NCI-H1694 treated with DMSO at 0.1 percent for 48 hours (cell line): ENCODE measurements around the gene CWH43.
"Not testable (repeated sequence)": the region's sequence is repeated elsewhere in the genome, so short reads cannot be mapped to it uniquely, and the experiment has no call there.

Source experiments
- DNase-seq: peaks from one replicate; lab custom pipeline; 2025; lab: John Stamatoyannopoulos, UW

Gene CWH43

DNA sequence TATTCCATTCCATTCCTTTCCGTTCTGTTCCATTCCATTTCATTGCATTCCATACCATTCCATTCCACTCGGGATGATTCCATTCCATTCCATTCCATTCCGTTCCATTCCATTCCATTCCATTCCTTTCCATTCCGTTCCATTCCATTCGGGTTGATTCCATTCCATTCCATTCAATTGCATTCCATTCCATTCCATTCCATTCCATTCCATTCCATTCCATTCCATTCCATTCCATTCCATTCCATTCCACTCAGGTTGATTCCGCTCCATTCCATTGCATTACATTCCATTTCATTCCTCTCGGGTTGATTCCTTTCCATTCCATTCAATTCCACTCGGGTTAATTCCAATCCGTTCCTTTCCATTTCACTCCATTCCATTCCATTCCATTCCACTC lies 111.0 kb downstream of the CWH43 start:
- not testable (repeated sequence) for DNase-seq

DNA sequence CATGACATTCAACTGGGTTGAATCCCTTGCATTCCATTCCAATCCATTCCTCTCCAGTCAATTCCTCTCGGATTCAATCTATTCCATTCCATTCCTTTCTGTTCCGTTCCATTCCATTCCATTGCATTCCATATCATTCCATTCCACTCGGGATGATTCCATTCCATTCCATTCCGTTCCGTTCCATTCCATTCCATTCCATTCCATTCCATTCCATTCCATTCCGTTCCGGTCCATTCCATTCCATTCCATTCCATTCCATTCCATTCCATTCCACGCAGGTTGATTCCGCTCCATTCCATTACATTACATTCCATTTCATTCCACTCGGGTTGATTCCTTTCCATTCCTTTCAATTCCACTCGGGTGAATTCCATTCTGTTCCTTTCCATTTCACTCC lies 111.4 kb downstream of the CWH43 start:
- not testable (repeated sequence) for DNase-seq

DNA sequence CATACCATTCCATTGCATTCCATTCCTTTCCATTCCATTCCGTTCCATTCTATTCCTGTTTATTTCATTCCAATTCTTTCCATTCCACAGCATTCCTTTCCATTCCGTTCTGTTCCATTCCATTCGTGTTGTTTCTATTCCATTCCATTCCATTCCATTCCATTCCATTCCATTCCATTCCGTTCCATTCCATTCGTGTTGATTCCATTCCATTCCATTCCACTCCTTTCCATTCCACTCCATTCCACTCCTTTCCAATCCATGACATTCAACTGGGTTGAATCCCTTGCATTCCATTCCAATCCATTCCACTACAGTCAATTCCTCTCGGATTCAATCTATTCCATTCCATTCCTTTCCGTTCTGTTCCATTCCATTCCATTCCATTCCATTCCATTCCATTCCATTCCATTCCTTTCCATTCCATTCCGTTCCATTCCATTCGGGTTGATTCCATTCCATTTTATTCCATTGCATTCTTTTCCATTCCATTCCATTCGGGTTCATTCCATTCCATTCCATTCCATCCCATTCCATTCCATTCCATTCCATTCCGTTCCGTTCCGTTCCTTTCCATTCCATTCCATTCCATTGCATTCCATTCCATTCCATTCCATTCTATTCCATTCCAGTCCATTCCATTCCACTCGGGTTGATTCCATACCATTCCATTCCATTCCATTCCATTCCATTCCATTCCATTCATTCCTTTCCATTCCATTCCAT lies 112.1 kb downstream of the CWH43 start:
- not testable (repeated sequence) for DNase-seq

DNA sequence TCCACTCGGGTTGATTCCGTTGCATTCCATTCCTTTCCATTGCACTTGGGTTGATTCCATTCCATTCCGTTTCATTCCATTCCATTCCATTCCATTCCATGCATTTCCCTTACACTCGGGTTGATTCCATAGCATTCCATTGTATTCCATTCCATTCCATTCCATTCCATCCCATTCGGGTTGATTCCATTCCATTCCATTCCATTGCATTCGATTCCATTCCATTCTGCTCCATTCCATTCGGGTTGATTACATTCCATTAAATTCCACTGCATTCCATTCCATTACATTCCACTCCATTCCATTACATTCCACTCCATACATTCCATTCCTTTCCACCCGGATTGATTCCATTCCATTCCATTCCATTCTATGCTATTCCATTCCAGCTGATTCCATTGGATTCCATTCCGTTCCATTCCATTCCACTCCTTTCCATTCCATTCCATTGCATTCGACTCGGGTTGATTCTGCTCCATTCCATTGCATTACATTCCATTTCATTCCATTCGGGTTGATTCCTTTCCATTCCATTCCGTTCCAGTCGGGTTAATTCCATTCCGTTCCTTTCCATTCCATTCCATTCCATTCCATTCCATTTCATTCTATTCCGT lies 113.9 kb downstream of the CWH43 start:
- not testable (repeated sequence) for DNase-seq

DNA sequence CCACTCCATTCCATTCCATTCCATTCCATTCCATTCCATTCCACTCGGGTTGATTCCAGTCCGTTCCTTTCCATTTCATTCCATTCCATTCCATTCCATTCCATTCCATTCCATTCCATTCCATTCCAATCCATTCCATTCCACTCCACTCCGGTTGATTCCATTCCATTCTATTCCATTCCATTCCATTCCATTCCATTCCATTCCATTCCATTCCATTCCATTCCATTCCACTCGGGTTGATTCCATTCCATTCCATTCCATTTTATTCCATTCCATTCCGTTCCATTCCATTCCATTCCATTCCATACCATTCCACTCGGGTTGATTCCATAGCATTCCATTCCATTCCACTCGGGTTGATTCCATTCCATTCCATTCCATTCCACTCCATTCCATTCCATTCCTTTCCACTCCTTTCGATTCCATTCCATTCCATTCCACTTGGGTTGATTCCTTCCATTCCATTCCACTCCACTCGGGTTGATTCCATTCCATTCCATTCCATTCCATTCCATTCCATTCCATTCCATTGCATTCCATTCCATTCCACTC lies 116.3 kb downstream of the CWH43 start:
- DNase-seq = not testable (repeated sequence)

DNA sequence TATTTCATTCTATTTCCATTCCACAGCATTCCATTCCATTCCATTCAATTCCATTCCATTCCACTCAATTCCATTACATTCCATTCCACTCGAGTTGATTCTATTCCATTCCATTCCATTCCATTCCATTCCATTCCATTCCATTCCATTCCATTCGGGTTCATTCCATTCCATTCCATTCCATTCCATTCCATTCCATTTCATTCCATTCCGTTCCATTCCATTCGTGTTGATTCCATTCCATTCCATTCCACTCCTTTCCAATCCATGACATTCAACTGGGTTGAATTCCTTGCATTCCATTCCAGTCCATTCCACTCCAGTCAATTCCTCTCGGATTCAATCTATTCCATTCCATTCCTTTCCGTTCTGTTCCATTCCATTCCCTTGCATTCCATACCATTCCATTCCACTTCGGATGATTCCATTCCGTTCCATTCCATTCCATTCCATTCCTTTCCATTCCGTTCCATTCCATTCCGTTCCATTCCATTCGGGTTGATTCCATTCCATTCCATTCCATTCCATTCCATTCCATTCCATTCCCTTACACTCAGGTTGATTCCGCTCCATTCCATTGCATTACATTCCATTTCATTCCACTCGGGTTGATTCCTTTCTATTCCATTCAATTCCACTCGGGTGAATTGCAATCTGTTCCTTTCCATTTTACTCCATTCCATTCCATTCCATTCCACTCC lies 117.5 kb downstream of the CWH43 start:
- not testable (repeated sequence) for DNase-seq

DNA sequence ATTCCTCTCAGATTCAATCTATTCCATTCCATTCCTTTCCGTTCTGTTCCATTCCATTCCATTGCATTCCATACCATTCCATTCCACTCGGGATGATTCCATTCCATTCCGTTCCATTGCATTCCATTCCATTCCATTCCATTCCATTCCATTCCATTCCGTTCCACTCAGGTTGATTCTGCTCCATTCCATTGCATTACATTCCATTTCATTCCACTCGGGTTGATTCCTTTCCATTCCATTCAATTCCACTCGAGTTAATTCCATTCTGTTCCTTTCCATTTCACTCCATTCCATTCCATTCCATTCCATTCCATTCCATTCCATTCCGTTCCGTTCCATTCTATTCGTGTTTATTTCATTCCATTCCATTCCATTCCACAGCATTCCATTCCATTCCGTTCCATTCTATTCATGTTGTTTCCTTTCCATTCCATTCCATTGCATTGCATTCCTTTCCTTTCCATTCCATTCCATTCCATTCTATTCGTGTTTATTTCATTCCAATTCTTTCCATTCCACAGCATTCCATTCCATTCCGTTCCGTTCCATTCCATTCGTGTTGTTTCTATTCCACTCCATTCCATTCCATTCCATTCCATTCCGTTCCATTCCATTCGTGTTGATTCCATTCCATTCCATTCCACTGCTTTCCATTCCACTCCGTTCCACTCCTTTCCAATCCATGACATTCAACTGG lies 118.3 kb downstream of the CWH43 start:
- not testable (repeated sequence) for DNase-seq

DNA sequence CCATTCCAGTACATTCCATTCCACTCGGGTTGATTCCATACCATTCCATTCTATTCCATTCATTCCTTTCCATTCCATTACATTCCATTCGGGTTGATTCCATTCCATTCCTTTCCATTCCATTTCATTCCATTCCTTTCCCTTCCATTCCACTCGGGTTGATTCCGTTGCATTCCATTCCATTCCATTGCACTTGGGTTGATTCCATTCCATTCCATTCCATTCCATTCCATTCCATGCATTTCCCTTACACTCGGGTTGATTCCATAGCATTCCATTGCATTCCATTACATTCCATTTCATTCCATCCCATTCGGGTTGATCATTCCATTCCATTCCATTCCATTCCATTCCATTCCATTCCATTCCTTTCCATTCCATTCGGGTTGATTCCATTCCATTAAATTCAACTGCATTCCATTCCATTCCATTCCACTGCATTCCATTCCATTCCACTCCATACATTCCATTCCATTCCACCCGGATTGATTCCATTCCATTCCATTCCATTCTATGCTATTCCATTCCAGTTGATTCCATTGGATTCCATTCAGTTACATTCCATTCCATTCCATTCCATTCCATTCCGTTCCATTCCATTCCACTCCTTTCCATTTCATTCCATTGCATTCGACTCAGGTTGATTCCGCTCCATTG lies 119.3 kb downstream of the CWH43 start:
- not testable (repeated sequence) for DNase-seq

DNA sequence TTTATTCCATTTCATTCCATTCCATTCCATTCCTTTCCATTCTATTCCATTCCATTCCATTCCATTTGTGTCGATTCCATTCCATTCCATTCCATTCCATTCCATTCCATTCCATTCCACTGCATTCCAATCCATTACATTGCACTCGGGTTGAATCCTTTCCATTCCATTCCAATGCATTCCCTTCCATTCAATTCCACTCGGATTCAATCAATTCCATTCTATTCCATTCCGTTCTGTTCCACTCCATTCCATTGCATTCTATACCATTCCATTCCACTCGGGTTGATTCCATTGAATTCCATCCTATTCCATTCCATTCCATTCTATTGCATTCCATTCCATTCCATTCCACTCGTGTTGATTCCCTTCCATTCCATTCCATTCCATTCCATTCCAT lies 121.2 kb downstream of the CWH43 start:
- DNase-seq = not testable (repeated sequence)

DNA sequence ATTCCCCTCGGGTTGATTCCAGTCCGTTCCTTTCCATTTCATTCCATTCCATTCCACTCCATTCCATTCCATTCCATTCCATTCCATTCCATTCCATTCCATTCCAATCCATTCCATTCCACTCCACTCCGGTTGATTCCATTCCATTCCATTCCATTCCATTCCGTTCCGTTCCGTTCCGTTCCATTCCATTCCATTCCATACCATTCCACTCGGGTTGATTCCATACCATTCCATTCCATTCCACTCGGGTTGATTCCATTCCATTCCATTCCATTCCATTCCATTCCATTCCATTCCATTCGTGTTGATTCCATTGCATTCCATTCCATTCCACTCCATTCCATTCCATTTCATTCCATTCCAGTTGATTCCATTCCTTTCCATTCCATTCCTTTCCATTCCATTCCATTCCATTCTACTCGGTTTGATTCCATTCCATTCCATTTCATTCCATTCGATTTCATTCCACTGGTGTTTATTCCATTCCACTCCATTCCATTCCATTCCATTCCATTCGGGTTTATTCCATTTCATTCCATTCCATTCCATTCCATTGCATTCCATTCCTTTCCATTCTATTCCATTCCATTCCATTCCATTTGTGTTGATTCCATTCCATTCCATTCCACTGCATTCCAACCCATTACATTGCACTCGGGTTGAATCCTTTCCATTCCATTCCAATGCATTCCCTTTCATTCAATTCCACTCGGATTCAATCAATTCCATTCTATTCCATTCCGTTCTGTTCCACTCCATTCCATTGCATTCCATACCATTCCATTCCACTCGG lies 122.3 kb downstream of the CWH43 start:
- DNase-seq = not testable (repeated sequence)

DNA sequence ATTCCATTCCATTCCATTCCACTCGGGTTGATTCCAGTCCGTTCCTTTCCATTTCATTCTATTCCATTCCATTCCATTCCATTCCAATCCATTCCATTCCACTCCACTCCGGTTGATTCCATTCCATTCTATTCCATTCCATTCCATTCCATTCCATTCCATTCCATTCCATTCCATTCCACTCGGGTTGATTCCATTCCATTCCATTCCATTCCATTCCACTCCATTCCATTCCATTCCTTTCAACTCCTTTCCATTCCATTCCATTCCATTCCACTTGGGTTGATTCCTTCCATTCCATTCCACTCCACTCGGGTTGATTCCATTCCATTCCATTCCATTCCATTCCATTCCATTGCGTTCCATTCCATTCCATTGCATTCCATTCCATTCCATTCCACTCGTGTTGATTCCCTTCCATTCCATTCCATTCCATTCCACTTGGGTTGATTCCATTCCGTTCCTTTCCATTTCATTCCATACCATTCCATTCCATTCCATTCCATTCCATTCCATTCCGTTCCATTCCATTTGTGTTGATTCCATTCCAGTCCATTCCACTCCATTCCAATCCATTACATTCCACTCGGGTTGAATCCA lies 123.6 kb downstream of the CWH43 start:
- not testable (repeated sequence) for DNase-seq

DNA sequence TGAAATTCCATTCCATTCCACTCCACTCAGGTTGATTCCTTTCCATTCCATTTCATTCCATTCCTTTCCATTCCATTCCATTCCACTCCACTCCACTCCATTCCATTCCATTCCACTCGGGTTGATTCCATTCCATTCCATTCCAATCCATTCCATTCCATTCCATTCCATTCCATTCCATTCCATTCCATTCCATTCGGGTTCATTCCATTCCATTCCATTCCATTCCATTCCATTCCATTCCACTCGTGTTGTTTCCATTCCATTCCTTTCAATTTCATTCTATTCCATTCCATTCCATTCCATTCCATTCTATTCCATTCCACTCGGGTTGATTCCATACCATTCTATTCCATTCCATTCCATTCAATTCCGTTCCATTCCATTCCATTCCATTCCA lies 124.5 kb downstream of the CWH43 start:
- DNase-seq = not testable (repeated sequence)
